ENCODE measurements around the gene S100PBP. TPM values are rescaled to one million over a fixed set of nuclear protein-coding genes. Genes with fewer than 3 reads are reported as not detected.

The S100PBP gene
- polyA plus RNA-seq, 1 experiment: 43.7 TPM

DNA sequence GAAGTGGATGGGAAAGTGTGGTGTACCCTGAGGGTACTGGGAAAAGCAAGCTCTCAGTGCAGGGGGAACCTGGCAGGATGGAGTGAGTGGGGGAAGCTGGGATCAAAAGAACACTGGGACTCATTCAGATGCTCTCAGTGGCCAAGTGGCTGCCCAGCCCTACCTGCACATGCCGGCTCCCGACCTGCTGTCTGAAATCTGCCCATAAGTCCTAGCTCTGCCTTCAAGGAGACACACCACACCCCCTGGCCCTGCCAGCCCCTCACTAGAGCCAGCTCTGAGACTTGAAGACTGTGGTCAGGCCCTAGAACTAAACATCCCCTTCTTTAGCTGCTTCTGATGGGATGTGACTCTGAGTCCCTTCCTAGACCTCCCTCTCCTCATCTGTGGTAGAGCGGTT, 81.5 kb downstream of the S100PBP start:
- no peak for DNase-seq (ENCODE audit: low read depth, low spot score)
- Histone ChIP-seq H3K27me3 (ENCODE audit: control insufficient read depth, insufficient read depth, low read length) (peaks cover 3% of the 10 kb centered on the region), H3K4me3 (ENCODE audit: low read depth, low read length) (no peak overlapping the region), H3K27ac (ENCODE audit: low read depth, low read length) (no peak overlapping the region), H3K9me3 (ENCODE audit: control insufficient read depth, insufficient read depth, low read length) (no peaks in the 10 kb centered on the region; the same call in 1 of the 2 replicates)
- ChIA-PET POLR2A (interaction anchor here (0.7 kb wide), 1 partner anchor 8 kb away, joined by 5 read pairs; no protein-coding TSS in a partner anchor), CTCF (interaction anchor here (0.5 to 1.1 kb wide), 5 partner anchors 22 to 378 kb away, joined by 3 to 7 read pairs (median 4); no protein-coding TSS in a partner anchor)
- TF ChIP-seq, protein P1, sequence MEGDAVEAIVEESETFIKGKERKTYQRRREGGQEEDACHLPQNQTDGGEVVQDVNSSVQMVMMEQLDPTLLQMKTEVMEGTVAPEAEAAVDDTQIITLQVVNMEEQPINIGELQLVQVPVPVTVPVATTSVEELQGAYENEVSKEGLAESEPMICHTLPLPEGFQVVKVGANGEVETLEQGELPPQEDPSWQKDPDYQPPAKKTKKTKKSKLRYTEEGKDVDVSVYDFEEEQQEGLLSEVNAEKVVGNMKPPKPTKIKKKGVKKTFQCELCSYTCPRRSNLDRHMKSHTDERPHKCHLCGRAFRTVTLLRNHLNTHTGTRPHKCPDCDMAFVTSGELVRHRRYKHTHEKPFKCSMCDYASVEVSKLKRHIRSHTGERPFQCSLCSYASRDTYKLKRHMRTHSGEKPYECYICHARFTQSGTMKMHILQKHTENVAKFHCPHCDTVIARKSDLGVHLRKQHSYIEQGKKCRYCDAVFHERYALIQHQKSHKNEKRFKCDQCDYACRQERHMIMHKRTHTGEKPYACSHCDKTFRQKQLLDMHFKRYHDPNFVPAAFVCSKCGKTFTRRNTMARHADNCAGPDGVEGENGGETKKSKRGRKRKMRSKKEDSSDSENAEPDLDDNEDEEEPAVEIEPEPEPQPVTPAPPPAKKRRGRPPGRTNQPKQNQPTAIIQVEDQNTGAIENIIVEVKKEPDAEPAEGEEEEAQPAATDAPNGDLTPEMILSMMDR (IDR thresholded peaks at IDR 0.05; ENCODE audit: low read depth, low read length): no peak

DNA sequence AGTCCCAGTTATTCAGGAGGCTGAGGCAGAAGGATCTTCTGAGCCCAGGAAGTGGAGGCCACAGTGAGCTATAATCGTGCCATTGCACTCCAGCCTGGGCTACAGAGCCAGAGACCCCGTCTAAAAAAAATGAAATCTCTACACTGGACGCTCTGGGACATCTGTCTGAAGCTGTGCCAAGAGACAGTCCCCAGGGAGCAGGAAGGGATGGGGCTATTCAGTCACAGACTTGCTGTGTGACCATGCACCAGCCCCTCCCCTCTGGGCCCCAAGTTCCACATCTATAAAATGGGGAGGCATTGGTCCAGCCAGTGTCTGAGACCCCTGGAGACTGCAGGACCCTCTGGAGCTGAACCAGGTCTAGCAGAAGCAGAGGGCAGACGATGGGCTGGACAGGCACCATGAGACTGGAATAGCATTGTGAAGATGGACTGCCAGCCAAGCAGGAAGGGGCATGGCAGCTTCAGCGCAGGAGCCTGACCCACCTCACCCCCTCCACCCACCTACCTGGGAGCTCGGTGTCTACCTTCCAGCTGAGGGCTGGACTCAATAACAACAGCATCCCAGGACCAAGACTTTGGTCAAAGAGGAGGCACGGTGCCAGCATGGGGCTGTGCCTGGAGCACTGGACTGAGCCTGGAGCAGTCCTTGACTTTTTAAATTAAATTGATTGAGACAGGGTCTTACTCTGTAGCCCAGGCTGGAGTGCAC, 82.3 kb downstream of the S100PBP start:
- ChIA-PET CTCF (interaction anchor here (0.5 to 1.0 kb wide), 5 partner anchors 23 to 244 kb away, joined by 3 to 7 read pairs (median 4); no protein-coding TSS in a partner anchor), POLR2A (interaction anchor here (1.1 kb wide), 1 partner anchor 65 kb away, joined by 3 read pairs; no protein-coding TSS in a partner anchor)
- Histone ChIP-seq H3K9me3 (ENCODE audit: control insufficient read depth, insufficient read depth, low read length) (no peaks in the 10 kb centered on the region; the same call in 1 of the 2 replicates), H3K27me3 (ENCODE audit: control insufficient read depth, insufficient read depth, low read length) (peaks cover 8% of the 10 kb centered on the region), H3K27ac (ENCODE audit: low read depth, low read length) (no peak overlapping the region), H3K4me3 (ENCODE audit: low read depth, low read length) (no peak overlapping the region)
- TF ChIP-seq, protein P1 (IDR thresholded peaks at IDR 0.05; ENCODE audit: low read depth, low read length): no peak
- DNase-seq (ENCODE audit: low read depth, low spot score): no peak

DNA sequence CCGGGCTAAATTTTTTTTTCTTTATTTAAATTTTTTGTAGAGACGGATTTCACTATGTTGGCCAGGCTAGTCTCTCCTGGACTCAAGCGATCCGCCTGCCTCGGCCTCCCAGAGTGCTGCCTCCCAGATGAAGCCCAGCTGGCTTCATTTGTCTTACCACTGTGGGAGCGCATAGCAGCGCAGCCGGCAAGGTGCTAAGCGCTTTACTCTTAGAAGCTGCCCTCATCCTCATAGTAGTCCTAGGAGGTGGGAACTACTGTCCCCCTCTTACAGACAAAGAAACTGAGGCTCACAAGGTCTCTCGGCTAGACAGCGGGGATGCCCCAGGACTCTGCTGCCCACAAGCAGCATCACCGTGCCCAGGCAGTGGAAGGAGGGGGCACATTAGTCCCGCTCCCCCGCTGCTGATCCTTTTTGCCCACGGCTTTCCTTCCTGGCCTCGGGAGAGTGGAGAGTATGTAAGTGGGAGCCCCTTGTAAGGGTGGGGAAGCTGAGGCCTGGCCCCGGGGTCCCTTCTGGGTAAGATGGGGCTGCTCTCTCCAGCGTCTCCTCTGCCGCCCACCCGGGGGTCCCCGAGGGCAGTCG, 83.0 kb downstream of the S100PBP start:
- TF ChIP-seq, protein P1 (IDR thresholded peaks at IDR 0.05; ENCODE audit: low read depth, low read length): no peak
- CTCF ChIA-PET: interaction anchor here (1.0 kb wide), 1 partner anchor 154 kb away, joined by 4 read pairs; no protein-coding TSS in a partner anchor
- POLR2A ChIA-PET: interaction anchor here (1.1 kb wide), 1 partner anchor 64 kb away, joined by 3 read pairs; no protein-coding TSS in a partner anchor
- Histone ChIP-seq H3K4me3 (ENCODE audit: low read depth, low read length) (peak overlapping the region; percentile 68), H3K9me3 (ENCODE audit: control insufficient read depth, insufficient read depth, low read length) (no peaks in the 10 kb centered on the region; the same call in 1 of the 2 replicates), H3K27me3 (ENCODE audit: control insufficient read depth, insufficient read depth, low read length) (peaks cover 8% of the 10 kb centered on the region), H3K27ac (ENCODE audit: low read depth, low read length) (no peak overlapping the region)
- no peak for DNase-seq (ENCODE audit: low read depth, low spot score)

DNA sequence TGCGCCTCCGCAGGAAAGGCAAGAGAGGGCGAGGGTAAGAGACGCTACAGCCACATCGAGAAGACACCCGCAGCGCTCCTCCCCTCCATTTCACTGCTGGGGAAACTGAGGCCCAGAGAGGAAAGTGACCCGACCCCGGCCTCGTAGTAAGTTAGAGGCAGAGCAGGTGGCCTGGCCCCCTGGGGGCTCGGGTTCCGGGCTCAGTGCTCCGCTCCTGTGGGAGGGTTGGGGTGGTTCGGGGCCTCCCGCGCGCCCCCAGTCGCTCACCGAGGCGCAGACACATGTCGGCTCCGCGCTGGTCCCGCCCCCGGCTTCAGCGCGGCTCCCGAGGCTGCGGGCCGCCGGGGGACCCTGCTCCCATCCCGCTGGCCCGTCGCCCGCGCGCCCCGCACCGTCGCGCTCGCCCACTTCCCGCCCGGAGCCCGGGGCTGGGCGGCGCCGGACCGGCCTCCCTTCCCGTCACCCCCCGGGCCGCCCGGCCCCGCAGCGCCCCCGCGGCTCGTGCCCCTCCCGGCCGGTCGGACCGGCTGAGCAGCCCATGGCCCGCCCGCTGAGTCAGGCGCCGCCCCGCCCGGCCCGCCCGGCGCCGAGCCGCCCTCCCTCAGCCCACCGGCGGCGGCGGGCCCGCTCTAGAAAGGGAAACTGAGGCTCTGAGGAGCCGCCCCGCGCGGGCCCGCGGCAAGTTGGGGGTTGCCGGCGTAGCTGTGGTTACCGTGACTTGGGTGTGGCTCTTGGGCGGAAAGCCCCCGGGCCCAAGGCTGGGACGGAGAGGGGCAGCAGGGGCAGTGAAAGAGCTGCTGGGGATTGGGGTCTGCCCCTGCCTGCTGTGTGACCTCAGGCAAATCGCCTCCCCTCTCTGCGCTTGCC, 83.7 kb downstream of the S100PBP start, which contains the start of gene TMEM54:
TSS of gene TMEM54 (minus strand) at position 434 of the 867 bp plus-strand sequence. CDS start at position 283, 151 bp downstream.
- POLR2A ChIA-PET: interaction anchor here (1.1 kb wide), 1 partner anchor 64 kb away, joined by 3 read pairs; no protein-coding TSS in a partner anchor
- no peak for DNase-seq (ENCODE audit: low read depth, low spot score)
- TF ChIP-seq, protein P1 (IDR thresholded peaks at IDR 0.05; ENCODE audit: low read depth, low read length): 0 out of 2 replicates have a peak, but pooled peaks have one; percentile 4
- Histone ChIP-seq H3K9me3 (ENCODE audit: control insufficient read depth, insufficient read depth, low read length) (no peaks in the 10 kb centered on the region; the same call in 1 of the 2 replicates), H3K4me3 (ENCODE audit: low read depth, low read length) (peak within 1 kb of the TSS; percentile 68), H3K27me3 (ENCODE audit: control insufficient read depth, insufficient read depth, low read length) (peaks cover 8% of the 10 kb centered on the region), H3K27ac (ENCODE audit: low read depth, low read length) (no peak within 1 kb of the TSS)
- CTCF ChIA-PET: interaction anchor here (0.5 to 0.7 kb wide), 2 partner anchors 381 to 501 kb away, joined by 3 to 4 read pairs; no protein-coding TSS in a partner anchor

Data from AG04450 (cell line).